HCT116 (cell line): ENCODE measurements around the gene BRICD5. TPM values are rescaled to one million over a fixed set of nuclear protein-coding genes. Genes with fewer than 3 reads are reported as not detected.

Experiments used
- ATAC-seq: fragments of 200-7000 bp; cut with Tn5 transposase; 2 replicates; pipeline ENCODE4 v1.9.1; 2020; ENCODE audit warnings: mild to moderate bottlenecking, moderate library complexity
- BruUV-seq: library from RNA; stranded (reverse); fragments of 400-500 nt; replicated peaks from 2 replicates; lab custom pipeline; 2021; lab: Mats Ljungman, UMichigan
- CTCF ChIA-PET: fragments of 300-600 bp; sonication (Branson Sonifier 250); formaldehyde crosslinking; loops from one replicate; lab custom pipeline; 2021; ENCODE audit warnings: antibody characterized with exemption; lab: Charles Lee
- POLR2A ChIA-PET: fragments of 300-600, 350-600 bp; sonication (Branson Sonifier 250); formaldehyde crosslinking; loops from one replicate; lab custom pipeline; 2021; ENCODE audit warnings: antibody characterized with exemption; lab: Charles Lee
- RAD21 ChIA-PET, 2 experiments: fragments of 300-600 bp; sonication (Branson Sonifier 250); formaldehyde crosslinking; loops; one replicate each; lab custom pipeline; 2023; ENCODE audit warnings: low total read pairs in 2 of 2; ENCODE audit not compliant: uncharacterized antibody in 2 of 2, unreplicated experiment in 2 of 2, low non-redundant PET in 1 of 2; lab: Charles Lee
- DNase-seq: peaks from one replicate; pipeline ENCODE4 v3.0.0-alpha.2; 2010; ENCODE audit warnings: low read depth, low spot score
- H2AFZ ChIP-seq: fragments of 200-600 bp; shearing (Covaris generic), sonication (generic); 2 replicates; pipeline ENCODE4 v1.6.1; 2017; ENCODE audit warnings: low read depth, mixed run types, mixed read lengths, antibody characterized with exemption, low read length; ENCODE audit not compliant: poor library complexity, severe bottlenecking
- H3K27ac ChIP-seq: 2 replicates; pipeline ENCODE4 v1.5.1; 2012; ENCODE audit warnings: low read depth, low read length
- H3K27me3 ChIP-seq: fragments of 200-600 bp; sonication (generic); 2 replicates; pipeline ENCODE4 v1.6.1; 2016; ENCODE audit warnings: mixed run types, low read length, mixed read lengths; ENCODE audit not compliant: insufficient read depth
- H3K36me3 ChIP-seq, 2 experiments: fragments of 200-500 bp in 1 of 2; fragments of 200-600 bp in 1 of 2; sonication (Bioruptor generic) in 1 of 2; sonication (generic) in 1 of 2; 2 replicates each; pipeline versions ENCODE4 v1.5.1 to v1.6.1; 2014 to 2016; ENCODE audit warnings: low read length in 2 of 2, inconsistent platforms in 1 of 2, mixed read lengths in 1 of 2, mixed run types in 1 of 2; ENCODE audit not compliant: insufficient read depth in 2 of 2, control insufficient read depth in 1 of 2
- H3K4me1 ChIP-seq, 2 experiments: fragments of 200-600 bp in 1 of 2; sonication (generic) in 1 of 2; 2 replicates each; pipeline versions ENCODE4 v1.5.1 to v1.6.1; 2012 to 2017; ENCODE audit warnings: low read length in 2 of 2, inconsistent platforms in 1 of 2, mild to moderate bottlenecking in 1 of 2, mixed read lengths in 1 of 2, mixed run types in 1 of 2, moderate library complexity in 1 of 2; ENCODE audit not compliant: insufficient read depth in 2 of 2, control insufficient read depth in 1 of 2
- H3K4me2 ChIP-seq: fragments of 200-600 bp; sonication (generic); 2 replicates; pipeline ENCODE4 v1.6.1; 2017; ENCODE audit warnings: mixed run types, low read length, mixed read lengths
- H3K4me3 ChIP-seq, 2 experiments: fragments of 200-600 bp in 1 of 2; sonication (generic) in 1 of 2; replicated peaks in 1 of 2; 2 replicates each; pipeline ENCODE4 v1.5.1; 2011 to 2016; ENCODE audit warnings: low read length in 2 of 2, control low read depth in 1 of 2, low read depth in 1 of 2, mild to moderate bottlenecking in 1 of 2, mixed read lengths in 1 of 2, mixed run types in 1 of 2
- H3K79me2 ChIP-seq: fragments of 200-600 bp; sonication (generic); 2 replicates; pipeline ENCODE4 v1.6.1; 2017; ENCODE audit warnings: mild to moderate bottlenecking, mixed run types, low read length, moderate library complexity, mixed read lengths; ENCODE audit not compliant: insufficient read depth
- H3K9ac ChIP-seq: fragments of 200-600 bp; sonication (generic); 2 replicates; pipeline ENCODE4 v1.6.1; 2016; ENCODE audit warnings: low read length, mixed read lengths
- H3K9me2 ChIP-seq: fragments of 200-600 bp; sonication (generic), shearing (Covaris generic); 2 replicates; pipeline ENCODE4 v1.6.1; 2017; ENCODE audit warnings: mixed run types, mild to moderate bottlenecking, moderate library complexity; ENCODE audit not compliant: insufficient read depth
- H3K9me3 ChIP-seq, 2 experiments: fragments of 200-500 bp in 1 of 2; fragments of 200-600 bp in 1 of 2; sonication (Bioruptor generic) in 1 of 2; sonication (generic) in 1 of 2; 2 replicates each; pipeline ENCODE4 v1.6.1; 2014 to 2017; ENCODE audit warnings: low read length in 2 of 2, mixed read lengths in 2 of 2, inconsistent platforms in 1 of 2, low read depth in 1 of 2, mild to moderate bottlenecking in 1 of 2, mixed run types in 1 of 2, moderate library complexity in 1 of 2; ENCODE audit not compliant: control insufficient read depth in 1 of 2, insufficient read depth in 1 of 2
- H4K20me1 ChIP-seq: fragments of 200-600 bp; sonication (generic), shearing (Covaris generic); 2 replicates; pipeline ENCODE4 v1.6.1; 2017; ENCODE audit warnings: mixed run types, mild to moderate bottlenecking, moderate library complexity; ENCODE audit not compliant: insufficient read depth
- CEBPB ChIP-seq: IDR thresholded peaks from 2 replicates; pipeline ENCODE4 v1.6.1; 2012; ENCODE audit warnings: low read depth
- EGR1 ChIP-seq: IDR thresholded peaks from 2 replicates; pipeline ENCODE4 v1.6.1; 2012; ENCODE audit warnings: low read depth
- EZH2 ChIP-seq: fragments of 200-600 bp; sonication (generic); IDR thresholded peaks from 2 replicates; pipeline ENCODE4 v1.6.1; 2017; ENCODE audit warnings: antibody characterized with exemption, mixed run types
- RAD21 ChIP-seq: IDR thresholded peaks from 2 replicates; pipeline ENCODE4 v1.6.1; 2012; ENCODE audit warnings: low read depth, mild to moderate bottlenecking
- TCF7L2 ChIP-seq: IDR thresholded peaks from 2 replicates; pipeline ENCODE4 v1.7.0; 2011; ENCODE audit warnings: borderline replicate concordance, inconsistent platforms; ENCODE audit not compliant: insufficient read depth, insufficient read length; ENCODE audit errors: extremely low read depth
- intact Hi-C: fragments of 100-400 bp; cut with micrococcal nuclease; formaldehyde crosslinking; loops from 2 replicates; pipeline ENCODE4 v1.10.0; 2022
- total RNA-seq: library from RNA; stranded (reverse); gene quantifications from one replicate; pipeline ENCODE4 v1.2.1, GENCODE V29; 2021; ENCODE audit not compliant: unreplicated experiment
- TF ChIP-seq, protein P1 (sequence below), 3 experiments: fragments of 200-600 bp in 1 of 3; sonication (generic) in 1 of 3; IDR thresholded peaks in 2 of 3; conservative IDR thresholded peaks in 1 of 3; 2 replicates each; pipeline ENCODE4 v1.5.1; 2012 to 2017; ENCODE audit warnings: low read depth in 2 of 3, low read length in 2 of 3, antibody characterized with exemption in 1 of 3, borderline replicate concordance in 1 of 3, control low read depth in 1 of 3, mild to moderate bottlenecking in 1 of 3, mixed read lengths in 1 of 3, mixed run types in 1 of 3, moderate library complexity in 1 of 3; ENCODE audit not compliant: insufficient read depth in 1 of 3

Gene BRICD5
- total RNA-seq, 1 experiment from 2014 or later = 9.8 TPM

GRCh38 chr16:2188395-2188794 lies 22.3 kb downstream of the BRICD5 start (continued):
- TF ChIP-seq CEBPB (no peak), EGR1 (no peak), TCF7L2 (no peak)

- H3K27me3 ChIP-seq = no peaks in the 10 kb centered on the region
- BruUV-seq = no TSS peak
- H3K9ac ChIP-seq = no peak overlapping the region
- H3K4me2 ChIP-seq = no peak overlapping the region
- ChIA-PET RAD21 (no interaction called here), POLR2A (no interaction called here)
- H3K79me2 ChIP-seq = no peaks in the 10 kb centered on the region
- no peak for ATAC-seq
- TF ChIP-seq EZH2 (no peak), RAD21 (no peak), TCF7L2 (no peak)
- TF ChIP-seq, protein P1, sequence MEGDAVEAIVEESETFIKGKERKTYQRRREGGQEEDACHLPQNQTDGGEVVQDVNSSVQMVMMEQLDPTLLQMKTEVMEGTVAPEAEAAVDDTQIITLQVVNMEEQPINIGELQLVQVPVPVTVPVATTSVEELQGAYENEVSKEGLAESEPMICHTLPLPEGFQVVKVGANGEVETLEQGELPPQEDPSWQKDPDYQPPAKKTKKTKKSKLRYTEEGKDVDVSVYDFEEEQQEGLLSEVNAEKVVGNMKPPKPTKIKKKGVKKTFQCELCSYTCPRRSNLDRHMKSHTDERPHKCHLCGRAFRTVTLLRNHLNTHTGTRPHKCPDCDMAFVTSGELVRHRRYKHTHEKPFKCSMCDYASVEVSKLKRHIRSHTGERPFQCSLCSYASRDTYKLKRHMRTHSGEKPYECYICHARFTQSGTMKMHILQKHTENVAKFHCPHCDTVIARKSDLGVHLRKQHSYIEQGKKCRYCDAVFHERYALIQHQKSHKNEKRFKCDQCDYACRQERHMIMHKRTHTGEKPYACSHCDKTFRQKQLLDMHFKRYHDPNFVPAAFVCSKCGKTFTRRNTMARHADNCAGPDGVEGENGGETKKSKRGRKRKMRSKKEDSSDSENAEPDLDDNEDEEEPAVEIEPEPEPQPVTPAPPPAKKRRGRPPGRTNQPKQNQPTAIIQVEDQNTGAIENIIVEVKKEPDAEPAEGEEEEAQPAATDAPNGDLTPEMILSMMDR (IDR thresholded peaks at IDR 0.05 in 2 of 3, conservative IDR thresholded peaks at IDR 0.05 in 1 of 3; ENCODE audit: borderline replicate concordance in 1 of 3, insufficient read depth in 1 of 3, low read depth in 2 of 3, low read length in 2 of 3) = no peak
- TF ChIP-seq, all 23 proteins: peak for 0
- Histone ChIP-seq H4K20me1 (no peaks in the 10 kb centered on the region), H3K4me3 (no peak overlapping the region), H3K9me2 (no peaks in the 10 kb centered on the region), H3K36me3 (no peaks in the 10 kb centered on the region), H3K9me3 (no peaks in the 10 kb centered on the region), H3K27ac (no peak overlapping the region), H3K4me1 (no peaks in the 10 kb centered on the region), H2AFZ (no peak overlapping the region)
- DNase-seq = no peak
- CTCF ChIA-PET = no interaction called here
- intact Hi-C loops = no loop called here
Measured at GRCh38 chr16:2187212-2187611, 23.5 kb downstream of the BRICD5 start.
